MM.1S (cell line): ENCODE measurements around the gene CD164L2.

ENCODE experiments used
- DNase-seq: peaks from one replicate; pipeline ENCODE4 v3.0.0-alpha.2; 2015
- H2AFZ ChIP-seq: fragments of 300-600 bp; sonication (generic); 2 replicates; pipeline ENCODE4 v1.6.0; 2016; ENCODE audit warnings: antibody characterized with exemption, low read length
- H3F3A ChIP-seq: fragments of 300-600 bp; sonication (generic); 2 replicates; pipeline ENCODE4 v1.6.1; 2016; ENCODE audit warnings: mild to moderate bottlenecking, antibody characterized with exemption, low read length, moderate library complexity, mixed read lengths; ENCODE audit not compliant: insufficient read depth
- H3K27ac ChIP-seq: fragments of 300-600 bp; sonication (generic); 2 replicates; pipeline ENCODE4 v1.5.1; 2016; ENCODE audit warnings: mild to moderate bottlenecking, low read length
- H3K27me3 ChIP-seq: fragments of 300-600 bp; sonication (generic); replicated peaks from 2 replicates; pipeline ENCODE4 v1.6.0; 2016; ENCODE audit warnings: low read length; ENCODE audit not compliant: insufficient read depth
- H3K36me3 ChIP-seq: fragments of 300-600 bp; sonication (generic); replicated peaks from 2 replicates; pipeline ENCODE4 v1.6.1; 2016; ENCODE audit warnings: mild to moderate bottlenecking, low read length, mixed read lengths; ENCODE audit not compliant: insufficient read depth
- H3K4me1 ChIP-seq: fragments of 300-600 bp; sonication (generic); 2 replicates; pipeline ENCODE4 v1.6.1; 2016; ENCODE audit warnings: low read length, mixed read lengths
- H3K4me2 ChIP-seq: fragments of 300-600 bp; sonication (generic); 2 replicates; pipeline ENCODE4 v1.6.0; 2016; ENCODE audit warnings: low read depth, low read length
- H3K4me3 ChIP-seq: fragments of 300-600 bp; sonication (generic); 2 replicates; pipeline ENCODE4 v1.5.1; 2016; ENCODE audit warnings: low read length, mixed read lengths
- H3K79me2 ChIP-seq: fragments of 300-600 bp; sonication (generic); 2 replicates; pipeline ENCODE4 v1.6.1; 2016; ENCODE audit warnings: mixed run types, low read length, mixed read lengths
- H3K9ac ChIP-seq: fragments of 300-600 bp; sonication (generic); 2 replicates; pipeline ENCODE4 v1.6.1; 2016; ENCODE audit warnings: low read length, mixed read lengths
- H3K9me2 ChIP-seq: fragments of 300-600 bp; sonication (generic); replicated peaks from 2 replicates; pipeline ENCODE4 v1.6.1; 2016; ENCODE audit warnings: mild to moderate bottlenecking, low read length, mixed read lengths; ENCODE audit not compliant: insufficient read depth
- H3K9me3 ChIP-seq: fragments of 300-600 bp; sonication (generic); replicated peaks from 2 replicates; pipeline ENCODE4 v1.6.1; 2016; ENCODE audit warnings: mild to moderate bottlenecking, low read length, mixed read lengths; ENCODE audit not compliant: insufficient read depth
- H4K20me1 ChIP-seq: fragments of 300-600 bp; sonication (generic); 2 replicates; pipeline ENCODE4 v1.6.1; 2016; ENCODE audit warnings: mild to moderate bottlenecking, low read length, moderate library complexity, mixed read lengths; ENCODE audit not compliant: insufficient read depth
- CTCF ChIP-seq: fragments of 300-600 bp; sonication (generic); IDR thresholded peaks from 2 replicates; pipeline ENCODE4 v1.5.1; 2016; ENCODE audit warnings: antibody characterized with exemption, low read length, mixed read lengths
- EZH2 ChIP-seq: fragments of 300-600 bp; sonication (generic); optimal IDR thresholded peaks from 2 replicates; pipeline ENCODE3; 2017; ENCODE audit warnings: low read depth, mild to moderate bottlenecking, antibody characterized with exemption, low read length, mixed read lengths
- EZH2phosphoT487 ChIP-seq: fragments of 300-600 bp; sonication (generic); IDR thresholded peaks from 2 replicates; pipeline ENCODE4 v1.6.1; 2018; ENCODE audit warnings: antibody characterized with exemption, low read length

CD164L2 gene

GRCh38 chr1:27332536-27333281 is 50.4 kb downstream of the CD164L2 start:
- Histone ChIP-seq H2AFZ (no peak overlapping the region), H3K27me3 (no peaks in the 10 kb centered on the region), H3F3A (no peaks in the 10 kb centered on the region), H3K9me3 (no peaks in the 10 kb centered on the region), H4K20me1 (no peaks in the 10 kb centered on the region), H3K4me1 (no peaks in the 10 kb centered on the region), H3K27ac (no peak overlapping the region), H3K9ac (no peak overlapping the region), H3K9me2 (no peaks in the 10 kb centered on the region), H3K79me2 (peaks cover 38% of the 10 kb centered on the region), H3K4me2 (no peak overlapping the region), H3K4me3 (no peak overlapping the region), H3K36me3 (no peaks in the 10 kb centered on the region; the same call in 1 of the 2 replicates)
- peak; percentile 16 for DNase-seq
- TF ChIP-seq CTCF (peak; percentile 73), EZH2phosphoT487 (no peak)

GRCh38 chr1:27331922-27332321 is 51.2 kb downstream of the CD164L2 start:
- no peak overlapping the region for H3K4me2 ChIP-seq
- H3K9me3 ChIP-seq, result no peaks in the 10 kb centered on the region
- no peaks in the 10 kb centered on the region; the same call in 1 of the 2 replicates for H3K36me3 ChIP-seq
- H4K20me1 ChIP-seq, result no peaks in the 10 kb centered on the region
- H3K4me3 ChIP-seq, result no peak overlapping the region
- no peak for DNase-seq
- no peaks in the 10 kb centered on the region for H3K9me2 ChIP-seq
- H3K27ac ChIP-seq, result no peak overlapping the region
- no peak overlapping the region for H2AFZ ChIP-seq
- H3K9ac ChIP-seq, result no peak overlapping the region
- H3K79me2 ChIP-seq, result peaks cover 45% of the 10 kb centered on the region
- no peaks in the 10 kb centered on the region for H3F3A ChIP-seq
- H3K4me1 ChIP-seq, result no peaks in the 10 kb centered on the region
- TF ChIP-seq CTCF (no peak), EZH2phosphoT487 (no peak), EZH2 (no peak)
- no peaks in the 10 kb centered on the region for H3K27me3 ChIP-seq

- DNase-seq, result no peak
- Histone ChIP-seq H3F3A (no peaks in the 10 kb centered on the region), H2AFZ (no peak overlapping the region), H3K4me2 (no peak overlapping the region), H3K27me3 (no peaks in the 10 kb centered on the region), H3K27ac (no peak overlapping the region), H3K79me2 (peaks cover 50% of the 10 kb centered on the region), H3K4me3 (no peak overlapping the region), H3K9ac (no peak overlapping the region), H4K20me1 (no peaks in the 10 kb centered on the region), H3K9me3 (no peaks in the 10 kb centered on the region), H3K4me1 (no peaks in the 10 kb centered on the region), H3K36me3 (no peaks in the 10 kb centered on the region; the same call in 1 of the 2 replicates), H3K9me2 (no peaks in the 10 kb centered on the region)
- no peak for TF ChIP-seq EZH2
Observed at GRCh38 chr1:27331426-27331825, 51.7 kb downstream of the CD164L2 start.

GRCh38 chr1:27330786-27331185 is 52.3 kb downstream of the CD164L2 start:
- DNase-seq, result no peak
- H3K9ac ChIP-seq, result no peak overlapping the region
- H3K79me2 ChIP-seq, result peaks cover 56% of the 10 kb centered on the region
- no peak overlapping the region for H3K4me2 ChIP-seq
- no peaks in the 10 kb centered on the region for H3K27me3 ChIP-seq
- no peaks in the 10 kb centered on the region; the same call in none of the 2 replicates for H3K36me3 ChIP-seq
- no peaks in the 10 kb centered on the region for H3F3A ChIP-seq
- H4K20me1 ChIP-seq, result no peaks in the 10 kb centered on the region
- no peaks in the 10 kb centered on the region for H3K9me3 ChIP-seq
- no peak overlapping the region for H2AFZ ChIP-seq
- H3K9me2 ChIP-seq, result no peaks in the 10 kb centered on the region
- H3K4me3 ChIP-seq, result no peak overlapping the region
- H3K4me1 ChIP-seq, result no peaks in the 10 kb centered on the region
- no peak for TF ChIP-seq CTCF
- TF ChIP-seq EZH2, result no peak
- no peak for TF ChIP-seq EZH2phosphoT487
- H3K27ac ChIP-seq, result no peak overlapping the region
